Measurements from ENCODE around the gene B4GALNT3. TPM values are rescaled to one million over a fixed set of nuclear protein-coding genes. Genes with fewer than 3 reads are reported as not detected.

Gene B4GALNT3
- total and polyA plus RNA-seq, 2 experiments from 2014 or later, result 2.8 to 15.8 TPM

DNA sequence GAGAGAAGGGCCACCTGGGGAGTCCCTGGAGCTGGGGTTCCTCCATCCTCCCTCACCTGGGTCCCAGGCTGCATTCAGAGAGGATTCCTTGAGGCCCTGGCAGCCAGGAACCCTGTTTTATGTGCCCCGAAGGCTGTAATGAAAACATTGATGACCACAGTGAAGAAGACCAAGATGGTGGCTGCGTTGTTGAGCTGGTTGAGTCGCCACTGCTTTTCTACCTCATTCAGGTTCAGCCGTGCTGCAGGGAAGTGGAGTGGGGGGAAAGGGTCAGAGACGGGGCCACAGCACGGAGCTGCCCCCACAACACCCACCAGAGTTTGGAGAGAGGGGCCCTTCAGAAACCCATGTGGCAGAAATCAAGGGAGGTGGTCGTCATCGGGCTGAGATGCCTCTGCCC, 105.4 kb downstream of the B4GALNT3 start:
- no peaks in the 10 kb centered on the region for H3K9me3 Mint-ChIP-seq
- no peaks in the 10 kb centered on the region for H3F3A ChIP-seq (replicated peaks; ENCODE audit: low read depth)
- H3K36me3 Mint-ChIP-seq (ENCODE audit: low read depth), result no peaks in the 10 kb centered on the region; the same call in 2 of the 3 replicates
- no peaks in the 10 kb centered on the region for H4K20me1 ChIP-seq (replicated peaks; ENCODE audit: insufficient read depth)
- H3K36me3 ChIP-seq (ENCODE audit: insufficient read depth), result no peaks in the 10 kb centered on the region
- H3K79me2 ChIP-seq (replicated peaks; ENCODE audit: insufficient read depth), result no peaks in the 10 kb centered on the region
- TF ChIP-seq POLR2AphosphoS5 (IDR thresholded peaks at IDR 0.05; ENCODE audit: low read depth) (no peak), ZNF114 (CRISPR knock-in tag; IDR thresholded peaks at IDR 0.05) (no peak), ZNF331 (CRISPR knock-in tag; IDR thresholded peaks at IDR 0.05; ENCODE audit: low read depth) (no peak), ETS1 (IDR thresholded peaks at IDR 0.05) (no peak), STAT1 (IDR thresholded peaks at IDR 0.05; ENCODE audit: unreplicated experiment) (no peak), EZH2phosphoT487 (IDR thresholded peaks at IDR 0.05; ENCODE audit: unreplicated experiment) (no peak), JUNB (IDR thresholded peaks at IDR 0.05; ENCODE audit: unreplicated experiment) (no peak), EZH2 (IDR thresholded peaks at IDR 0.05; ENCODE audit: low read depth, unreplicated experiment) (no peak), ZNF462 (CRISPR knock-in tag; IDR thresholded peaks at IDR 0.05) (no peak), NANOG (IDR thresholded peaks at IDR 0.05; ENCODE audit: borderline replicate concordance) (no peak), CREB1 (CRISPR knock-in tag; IDR thresholded peaks at IDR 0.05; ENCODE audit: low read depth) (no peak)
- TF ChIP-seq, protein P1, sequence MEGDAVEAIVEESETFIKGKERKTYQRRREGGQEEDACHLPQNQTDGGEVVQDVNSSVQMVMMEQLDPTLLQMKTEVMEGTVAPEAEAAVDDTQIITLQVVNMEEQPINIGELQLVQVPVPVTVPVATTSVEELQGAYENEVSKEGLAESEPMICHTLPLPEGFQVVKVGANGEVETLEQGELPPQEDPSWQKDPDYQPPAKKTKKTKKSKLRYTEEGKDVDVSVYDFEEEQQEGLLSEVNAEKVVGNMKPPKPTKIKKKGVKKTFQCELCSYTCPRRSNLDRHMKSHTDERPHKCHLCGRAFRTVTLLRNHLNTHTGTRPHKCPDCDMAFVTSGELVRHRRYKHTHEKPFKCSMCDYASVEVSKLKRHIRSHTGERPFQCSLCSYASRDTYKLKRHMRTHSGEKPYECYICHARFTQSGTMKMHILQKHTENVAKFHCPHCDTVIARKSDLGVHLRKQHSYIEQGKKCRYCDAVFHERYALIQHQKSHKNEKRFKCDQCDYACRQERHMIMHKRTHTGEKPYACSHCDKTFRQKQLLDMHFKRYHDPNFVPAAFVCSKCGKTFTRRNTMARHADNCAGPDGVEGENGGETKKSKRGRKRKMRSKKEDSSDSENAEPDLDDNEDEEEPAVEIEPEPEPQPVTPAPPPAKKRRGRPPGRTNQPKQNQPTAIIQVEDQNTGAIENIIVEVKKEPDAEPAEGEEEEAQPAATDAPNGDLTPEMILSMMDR (conservative IDR thresholded peaks at IDR 0.05; ENCODE audit: low read depth in 2 of 2), result no peak
- TF ChIP-seq, protein P2, sequence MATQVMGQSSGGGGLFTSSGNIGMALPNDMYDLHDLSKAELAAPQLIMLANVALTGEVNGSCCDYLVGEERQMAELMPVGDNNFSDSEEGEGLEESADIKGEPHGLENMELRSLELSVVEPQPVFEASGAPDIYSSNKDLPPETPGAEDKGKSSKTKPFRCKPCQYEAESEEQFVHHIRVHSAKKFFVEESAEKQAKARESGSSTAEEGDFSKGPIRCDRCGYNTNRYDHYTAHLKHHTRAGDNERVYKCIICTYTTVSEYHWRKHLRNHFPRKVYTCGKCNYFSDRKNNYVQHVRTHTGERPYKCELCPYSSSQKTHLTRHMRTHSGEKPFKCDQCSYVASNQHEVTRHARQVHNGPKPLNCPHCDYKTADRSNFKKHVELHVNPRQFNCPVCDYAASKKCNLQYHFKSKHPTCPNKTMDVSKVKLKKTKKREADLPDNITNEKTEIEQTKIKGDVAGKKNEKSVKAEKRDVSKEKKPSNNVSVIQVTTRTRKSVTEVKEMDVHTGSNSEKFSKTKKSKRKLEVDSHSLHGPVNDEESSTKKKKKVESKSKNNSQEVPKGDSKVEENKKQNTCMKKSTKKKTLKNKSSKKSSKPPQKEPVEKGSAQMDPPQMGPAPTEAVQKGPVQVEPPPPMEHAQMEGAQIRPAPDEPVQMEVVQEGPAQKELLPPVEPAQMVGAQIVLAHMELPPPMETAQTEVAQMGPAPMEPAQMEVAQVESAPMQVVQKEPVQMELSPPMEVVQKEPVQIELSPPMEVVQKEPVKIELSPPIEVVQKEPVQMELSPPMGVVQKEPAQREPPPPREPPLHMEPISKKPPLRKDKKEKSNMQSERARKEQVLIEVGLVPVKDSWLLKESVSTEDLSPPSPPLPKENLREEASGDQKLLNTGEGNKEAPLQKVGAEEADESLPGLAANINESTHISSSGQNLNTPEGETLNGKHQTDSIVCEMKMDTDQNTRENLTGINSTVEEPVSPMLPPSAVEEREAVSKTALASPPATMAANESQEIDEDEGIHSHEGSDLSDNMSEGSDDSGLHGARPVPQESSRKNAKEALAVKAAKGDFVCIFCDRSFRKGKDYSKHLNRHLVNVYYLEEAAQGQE (IDR thresholded peaks at IDR 0.05; ENCODE audit: unreplicated experiment), result no peak
- peaks cover 3% of the 10 kb centered on the region for H3K4me1 Mint-ChIP-seq
- no peak overlapping the region for H2AFZ ChIP-seq
- peaks cover 18% of the 10 kb centered on the region for H3K27me3 Mint-ChIP-seq (ENCODE audit: insufficient read depth, low read depth, poor library complexity)
- no peaks in the 10 kb centered on the region for H3K27me3 ChIP-seq (ENCODE audit: insufficient read depth)
- H3K4me2 ChIP-seq, result no peak overlapping the region
- H3K4me3 Mint-ChIP-seq, result no peak overlapping the region
- H3K27ac ChIP-seq (ENCODE audit: low read depth), result no peak overlapping the region
- ATAC-seq (no peak), DNase-seq (ENCODE audit: low spot score) (no peak)
- H3K9me2 ChIP-seq (ENCODE audit: insufficient read depth), result no peaks in the 10 kb centered on the region
- H3K27ac Mint-ChIP-seq, result no peak overlapping the region
- no peak overlapping the region for H3K4me3 ChIP-seq
- H3K4me1 ChIP-seq (ENCODE audit: insufficient read depth), result peaks cover 3% of the 10 kb centered on the region; the same call in 1 of the 2 replicates
